ENCODE data around the gene RPL26. TPM values are rescaled to one million over a fixed set of nuclear protein-coding genes. Genes with fewer than 3 reads are reported as not detected.

Gene RPL26
- total and polyA plus RNA-seq, 2 donors (not counting 1 experiment from before 2014, with no cell fraction given): 2,684 to 4,449 TPM

GRCh38 chr17:8409966-8410882, 27.2 kb upstream of the RPL26 start:
- H3K27me3 Mint-ChIP-seq: peaks cover 21% of the 10 kb centered on the region
- no peak overlapping the region for H3K4me3 ChIP-seq (ENCODE audit: control extremely low read depth in 1 of 5, extremely low read depth in 1 of 5, insufficient read depth in 1 of 5, low read depth in 2 of 5, low read length in 4 of 5)
- no peak overlapping the region for H2AFZ ChIP-seq (ENCODE audit: insufficient read depth, low read depth, low read length, poor library complexity, severe bottlenecking)
- peaks cover 0 to 19% (median 4%) of the 10 kb centered on the region in 4 experiments for H3K27me3 ChIP-seq (replicated peaks in 1 of 4; ENCODE audit: control extremely low read depth in 1 of 4, control insufficient read depth in 3 of 4, insufficient read depth in 4 of 4, low read length in 3 of 4)
- H3K4me3 Mint-ChIP-seq: no peak overlapping the region
- peak overlapping the region; percentile 15 for H3K4me2 ChIP-seq (replicated peaks; ENCODE audit: low read depth, low read length, poor library complexity, severe bottlenecking)
- no peaks in the 10 kb centered on the region for H3K9me3 Mint-ChIP-seq (ENCODE audit: insufficient read depth)
- peak overlapping the region; percentile 50 for H3K27ac Mint-ChIP-seq
- ATAC-seq (ENCODE audit: low read depth) (peak; percentile 76), DNase-seq (peak; percentile 85)
- H3K27ac ChIP-seq (ENCODE audit: low read length in 2 of 2): no peak overlapping the region
- H3K79me2 ChIP-seq (ENCODE audit: control insufficient read depth, insufficient read depth, low read length): no peaks in the 10 kb centered on the region
- WGBS (ENCODE audit: insufficient coverage): 33% methylated on average over 18 of the region's 19 CpGs
- H4K20me1 ChIP-seq (ENCODE audit: control insufficient read depth, insufficient read depth, low read length, poor library complexity, severe bottlenecking): no peaks in the 10 kb centered on the region
- POLR2A ChIA-PET: interaction anchor here (0.6 kb wide), 1 partner anchor 27 kb away, joined by 4 read pairs; no protein-coding TSS in a partner anchor
- intact Hi-C loops (cut with micrococcal nuclease): loop anchor here (1.0 to 2.0 kb wide), 3 partner anchors 25 to 485 kb away; partner anchors contain the start of gene NDEL1
- no peaks in the 10 kb centered on the region for H3K36me3 ChIP-seq (replicated peaks in 1 of 2; ENCODE audit: control extremely low read depth in 1 of 2, control insufficient read depth in 1 of 2, extremely low read depth in 1 of 2, insufficient read depth in 2 of 2, low read length in 1 of 2)
- CTCF ChIA-PET: interaction anchor here (0.6 to 6.0 kb wide), 41 partner anchors 10 to 1112 kb away, joined by 3 to 81 read pairs (median 4); partner anchors contain the start of genes NDEL1 and RPL26
- no peak for TF ChIP-seq EZH2 (IDR thresholded peaks at IDR 0.05; ENCODE audit: borderline replicate concordance, insufficient read depth, low read depth, low read length, poor library complexity, severe bottlenecking)
- TF ChIP-seq, protein P1, sequence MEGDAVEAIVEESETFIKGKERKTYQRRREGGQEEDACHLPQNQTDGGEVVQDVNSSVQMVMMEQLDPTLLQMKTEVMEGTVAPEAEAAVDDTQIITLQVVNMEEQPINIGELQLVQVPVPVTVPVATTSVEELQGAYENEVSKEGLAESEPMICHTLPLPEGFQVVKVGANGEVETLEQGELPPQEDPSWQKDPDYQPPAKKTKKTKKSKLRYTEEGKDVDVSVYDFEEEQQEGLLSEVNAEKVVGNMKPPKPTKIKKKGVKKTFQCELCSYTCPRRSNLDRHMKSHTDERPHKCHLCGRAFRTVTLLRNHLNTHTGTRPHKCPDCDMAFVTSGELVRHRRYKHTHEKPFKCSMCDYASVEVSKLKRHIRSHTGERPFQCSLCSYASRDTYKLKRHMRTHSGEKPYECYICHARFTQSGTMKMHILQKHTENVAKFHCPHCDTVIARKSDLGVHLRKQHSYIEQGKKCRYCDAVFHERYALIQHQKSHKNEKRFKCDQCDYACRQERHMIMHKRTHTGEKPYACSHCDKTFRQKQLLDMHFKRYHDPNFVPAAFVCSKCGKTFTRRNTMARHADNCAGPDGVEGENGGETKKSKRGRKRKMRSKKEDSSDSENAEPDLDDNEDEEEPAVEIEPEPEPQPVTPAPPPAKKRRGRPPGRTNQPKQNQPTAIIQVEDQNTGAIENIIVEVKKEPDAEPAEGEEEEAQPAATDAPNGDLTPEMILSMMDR (IDR thresholded peaks at IDR 0.05): peak; percentile 95
- H3K4me1 Mint-ChIP-seq: peaks cover 4% of the 10 kb centered on the region
- peaks cover 0 to 5% of the 10 kb centered on the region in 2 donors for H3K4me1 ChIP-seq (ENCODE audit: control insufficient read depth in 2 of 2, insufficient read depth in 2 of 2, low read length in 2 of 2)
- no peaks in the 10 kb centered on the region for H3K9me3 ChIP-seq (ENCODE audit: control extremely low read depth in 1 of 3, control insufficient read depth in 2 of 3, insufficient read depth in 1 of 3, low read length in 2 of 3)
- H3K9ac ChIP-seq (ENCODE audit: low read length): no peak overlapping the region

GRCh38 chr17:8408371-8408770, 25.4 kb upstream of the RPL26 start:
- Histone ChIP-seq H3K79me2 (ENCODE audit: control insufficient read depth, insufficient read depth, low read length) (no peaks in the 10 kb centered on the region), H3K9me3 (ENCODE audit: control extremely low read depth in 1 of 3, control insufficient read depth in 2 of 3, insufficient read depth in 1 of 3, low read length in 2 of 3) (no peaks in the 10 kb centered on the region), H3K27me3 (replicated peaks in 1 of 4; ENCODE audit: control extremely low read depth in 1 of 4, control insufficient read depth in 3 of 4, insufficient read depth in 4 of 4, low read length in 3 of 4) (peaks cover 0 to 17% (median 4%) of the 10 kb centered on the region in 4 experiments), H3K9ac (ENCODE audit: low read length) (no peak overlapping the region), H3K4me3 (ENCODE audit: control extremely low read depth in 1 of 5, extremely low read depth in 1 of 5, insufficient read depth in 1 of 5, low read depth in 2 of 5, low read length in 4 of 5) (no peak overlapping the region), H3K4me1 (ENCODE audit: control insufficient read depth in 2 of 2, insufficient read depth in 2 of 2, low read length in 2 of 2) (peaks cover 0 to 5% of the 10 kb centered on the region in 2 donors), H4K20me1 (ENCODE audit: control insufficient read depth, insufficient read depth, low read length, poor library complexity, severe bottlenecking) (no peaks in the 10 kb centered on the region), H3K4me2 (replicated peaks; ENCODE audit: low read depth, low read length, poor library complexity, severe bottlenecking) (no peak overlapping the region), H2AFZ (ENCODE audit: insufficient read depth, low read depth, low read length, poor library complexity, severe bottlenecking) (no peak overlapping the region), H3K27ac (ENCODE audit: low read length in 2 of 2) (no peak overlapping the region), H3K36me3 (replicated peaks in 1 of 2; ENCODE audit: control extremely low read depth in 1 of 2, control insufficient read depth in 1 of 2, extremely low read depth in 1 of 2, insufficient read depth in 2 of 2, low read length in 1 of 2) (no peaks in the 10 kb centered on the region)
- ChIA-PET POLR2A (no interaction called here), CTCF (interaction anchor here (0.7 to 6.0 kb wide), 4 partner anchors 10 to 377 kb away, joined by 3 to 81 read pairs (median 5); no protein-coding TSS in a partner anchor)
- H3K9me3 Mint-ChIP-seq (ENCODE audit: insufficient read depth): no peaks in the 10 kb centered on the region
- peaks cover 24% of the 10 kb centered on the region for H3K27me3 Mint-ChIP-seq
- 52% methylated on average over 14 of the region's 14 CpGs for WGBS (ENCODE audit: insufficient coverage)
- peaks cover 4% of the 10 kb centered on the region for H3K4me1 Mint-ChIP-seq
- no peak for TF ChIP-seq EZH2 (IDR thresholded peaks at IDR 0.05; ENCODE audit: borderline replicate concordance, insufficient read depth, low read depth, low read length, poor library complexity, severe bottlenecking)
- TF ChIP-seq, protein P1 (IDR thresholded peaks at IDR 0.05): no peak
- ATAC-seq (ENCODE audit: low read depth): no peak
- no peak overlapping the region for H3K4me3 Mint-ChIP-seq
- intact Hi-C loops (cut with micrococcal nuclease): no loop called here
- no peak overlapping the region for H3K27ac Mint-ChIP-seq
- DNase-seq: no peak
